Hematopoietic multipotent progenitor cell treated with erythropoietin and hydrocortisone succinate and interleukin-3 and kit ligand, for 4 days (in vitro differentiated cells): Measurements from ENCODE around the gene KAZN.

Experiments used
- DNase-seq: peaks from one replicate; pipeline ENCODE4 v3.0.0-alpha.2; 2015

Gene KAZN

GRCh38 chr1:14836426-14837140 lies 238.1 kb downstream of the KAZN start:
- DNase-seq = no peak

GRCh38 chr1:14840374-14840773 lies 241.9 kb downstream of the KAZN start:
- no peak for DNase-seq

- DNase-seq = no peak
Measured at GRCh38 chr1:14841456-14841855, 243.0 kb downstream of the KAZN start.

- DNase-seq = no peak
Measured at GRCh38 chr1:14841951-14842350, 243.5 kb downstream of the KAZN start.

- DNase-seq = no peak
Measured at GRCh38 chr1:14842361-14842760, 243.9 kb downstream of the KAZN start.

- no peak for DNase-seq
Measured at GRCh38 chr1:14842891-14843290, 244.4 kb downstream of the KAZN start.

- DNase-seq = no peak
Measured at GRCh38 chr1:14843525-14843924, 245.0 kb downstream of the KAZN start.

- no peak for DNase-seq
Measured at GRCh38 chr1:14844356-14844755, 245.9 kb downstream of the KAZN start.

- no peak for DNase-seq
Measured at GRCh38 chr1:14844923-14845617, 246.6 kb downstream of the KAZN start.

- DNase-seq = no peak
Measured at GRCh38 chr1:14845851-14846250, 247.4 kb downstream of the KAZN start.

- no peak for DNase-seq
Measured at GRCh38 chr1:14846688-14847087, 248.2 kb downstream of the KAZN start.

GRCh38 chr1:14848203-14848602 lies 249.7 kb downstream of the KAZN start:
- DNase-seq = no peak

- DNase-seq = no peak
Measured at GRCh38 chr1:14848625-14849024, 250.1 kb downstream of the KAZN start.

GRCh38 chr1:14849038-14849437 lies 250.6 kb downstream of the KAZN start:
- DNase-seq = no peak

GRCh38 chr1:14850563-14850962 lies 252.1 kb downstream of the KAZN start:
- DNase-seq = peak; percentile 53

- no peak for DNase-seq
Measured at GRCh38 chr1:14851760-14852159, 253.3 kb downstream of the KAZN start.

GRCh38 chr1:14852291-14852690 lies 253.8 kb downstream of the KAZN start:
- DNase-seq = no peak

GRCh38 chr1:14853518-14853917 lies 255.0 kb downstream of the KAZN start:
- DNase-seq = no peak

GRCh38 chr1:14855268-14855667 lies 256.8 kb downstream of the KAZN start:
- DNase-seq = no peak

- DNase-seq = no peak
Measured at GRCh38 chr1:14855801-14856200, 257.3 kb downstream of the KAZN start.

- no peak for DNase-seq
Measured at GRCh38 chr1:14857436-14858195, 259.1 kb downstream of the KAZN start.

- no peak for DNase-seq
Measured at GRCh38 chr1:14862114-14862771, 263.8 kb downstream of the KAZN start.

- DNase-seq = no peak
Measured at GRCh38 chr1:14865106-14865505, 266.6 kb downstream of the KAZN start.
